ENCODE results near the gene PHF19.

The PHF19 gene

GRCh38 chr9:120874226-120875194 lies 2.5 kb downstream of the PHF19 start:
- H3K36me3 ChIP-seq (ENCODE audit: control insufficient read depth, insufficient read depth, low read length): peaks cover 20% of the 10 kb centered on the region
- H3K4me1 ChIP-seq (ENCODE audit: control insufficient read depth, insufficient read depth, low read length, poor library complexity, severe bottlenecking): peaks cover 46% of the 10 kb centered on the region
- H3K27ac ChIP-seq (ENCODE audit: insufficient read depth, low read length, poor library complexity, severe bottlenecking): peak overlapping the region; percentile 93
- no peaks in the 10 kb centered on the region for H3K27me3 ChIP-seq (replicated peaks; ENCODE audit: control insufficient read depth, insufficient read depth, low read length, poor library complexity, severe bottlenecking)
- H3K4me3 ChIP-seq (ENCODE audit: insufficient read depth, low read depth, low read length, poor library complexity, severe bottlenecking): no peak overlapping the region
- DNase-seq: no peak
- H3K9me3 ChIP-seq (ENCODE audit: control insufficient read depth, low read length): no peaks in the 10 kb centered on the region

GRCh38 chr9:120873512-120873911 lies 3.5 kb downstream of the PHF19 start:
- Histone ChIP-seq H3K27ac (ENCODE audit: insufficient read depth, low read length, poor library complexity, severe bottlenecking) (peak overlapping the region; percentile 41), H3K36me3 (ENCODE audit: control insufficient read depth, insufficient read depth, low read length) (peaks cover 20% of the 10 kb centered on the region), H3K4me1 (ENCODE audit: control insufficient read depth, insufficient read depth, low read length, poor library complexity, severe bottlenecking) (peaks cover 41% of the 10 kb centered on the region), H3K27me3 (replicated peaks; ENCODE audit: control insufficient read depth, insufficient read depth, low read length, poor library complexity, severe bottlenecking) (no peaks in the 10 kb centered on the region), H3K4me3 (ENCODE audit: insufficient read depth, low read depth, low read length, poor library complexity, severe bottlenecking) (no peak overlapping the region), H3K9me3 (ENCODE audit: control insufficient read depth, low read length) (no peaks in the 10 kb centered on the region)
- no peak for DNase-seq

GRCh38 chr9:120872791-120873502 lies 4.0 kb downstream of the PHF19 start:
- peak overlapping the region; percentile 41 for H3K27ac ChIP-seq (ENCODE audit: insufficient read depth, low read length, poor library complexity, severe bottlenecking)

GRCh38 chr9:120870206-120870605 lies 6.8 kb downstream of the PHF19 start:
- Histone ChIP-seq H3K4me1 (ENCODE audit: control insufficient read depth, insufficient read depth, low read length, poor library complexity, severe bottlenecking) (peaks cover 23% of the 10 kb centered on the region), H3K9me3 (ENCODE audit: control insufficient read depth, low read length) (no peaks in the 10 kb centered on the region), H3K27ac (ENCODE audit: insufficient read depth, low read length, poor library complexity, severe bottlenecking) (peak overlapping the region; percentile 74), H3K36me3 (ENCODE audit: control insufficient read depth, insufficient read depth, low read length) (peaks cover 42% of the 10 kb centered on the region), H3K27me3 (replicated peaks; ENCODE audit: control insufficient read depth, insufficient read depth, low read length, poor library complexity, severe bottlenecking) (no peaks in the 10 kb centered on the region), H3K4me3 (ENCODE audit: insufficient read depth, low read depth, low read length, poor library complexity, severe bottlenecking) (no peak overlapping the region)
- DNase-seq: no peak

More at GRCh38 chr9:120872791-120873502, 4.0 kb downstream of the PHF19 start:
- H3K27me3 ChIP-seq (replicated peaks; ENCODE audit: control insufficient read depth, insufficient read depth, low read length, poor library complexity, severe bottlenecking): no peaks in the 10 kb centered on the region
- no peak overlapping the region for H3K4me3 ChIP-seq (ENCODE audit: insufficient read depth, low read depth, low read length, poor library complexity, severe bottlenecking)
- H3K9me3 ChIP-seq (ENCODE audit: control insufficient read depth, low read length): no peaks in the 10 kb centered on the region
- H3K4me1 ChIP-seq (ENCODE audit: control insufficient read depth, insufficient read depth, low read length, poor library complexity, severe bottlenecking): peaks cover 40% of the 10 kb centered on the region
- DNase-seq: no peak
- peaks cover 20% of the 10 kb centered on the region for H3K36me3 ChIP-seq (ENCODE audit: control insufficient read depth, insufficient read depth, low read length)

GRCh38 chr9:120869726-120870125 lies 7.3 kb downstream of the PHF19 start:
- H3K4me3 ChIP-seq (ENCODE audit: insufficient read depth, low read depth, low read length, poor library complexity, severe bottlenecking): no peak overlapping the region
- peak overlapping the region; percentile 74 for H3K27ac ChIP-seq (ENCODE audit: insufficient read depth, low read length, poor library complexity, severe bottlenecking)
- no peaks in the 10 kb centered on the region for H3K9me3 ChIP-seq (ENCODE audit: control insufficient read depth, low read length)
- H3K27me3 ChIP-seq (replicated peaks; ENCODE audit: control insufficient read depth, insufficient read depth, low read length, poor library complexity, severe bottlenecking): no peaks in the 10 kb centered on the region
- no peak for DNase-seq
- peaks cover 45% of the 10 kb centered on the region for H3K36me3 ChIP-seq (ENCODE audit: control insufficient read depth, insufficient read depth, low read length)
- H3K4me1 ChIP-seq (ENCODE audit: control insufficient read depth, insufficient read depth, low read length, poor library complexity, severe bottlenecking): peaks cover 23% of the 10 kb centered on the region

- Histone ChIP-seq H3K4me1 (ENCODE audit: control insufficient read depth, insufficient read depth, low read length, poor library complexity, severe bottlenecking) (peaks cover 20% of the 10 kb centered on the region), H3K4me3 (ENCODE audit: insufficient read depth, low read depth, low read length, poor library complexity, severe bottlenecking) (peak overlapping the region; percentile 58), H3K9me3 (ENCODE audit: control insufficient read depth, low read length) (no peaks in the 10 kb centered on the region), H3K36me3 (ENCODE audit: control insufficient read depth, insufficient read depth, low read length) (peaks cover 42% of the 10 kb centered on the region), H3K27me3 (replicated peaks; ENCODE audit: control insufficient read depth, insufficient read depth, low read length, poor library complexity, severe bottlenecking) (no peaks in the 10 kb centered on the region), H3K27ac (ENCODE audit: insufficient read depth, low read length, poor library complexity, severe bottlenecking) (peak overlapping the region; percentile 74)
- DNase-seq: no peak
Measured at GRCh38 chr9:120869360-120869687, 7.7 kb downstream of the PHF19 start.

- Histone ChIP-seq H3K4me1 (ENCODE audit: control insufficient read depth, insufficient read depth, low read length, poor library complexity, severe bottlenecking) (peaks cover 18% of the 10 kb centered on the region), H3K27ac (ENCODE audit: insufficient read depth, low read length, poor library complexity, severe bottlenecking) (peak overlapping the region; percentile 74), H3K4me3 (ENCODE audit: insufficient read depth, low read depth, low read length, poor library complexity, severe bottlenecking) (peak overlapping the region; percentile 58), H3K27me3 (replicated peaks; ENCODE audit: control insufficient read depth, insufficient read depth, low read length, poor library complexity, severe bottlenecking) (no peaks in the 10 kb centered on the region), H3K36me3 (ENCODE audit: control insufficient read depth, insufficient read depth, low read length) (peaks cover 44% of the 10 kb centered on the region), H3K9me3 (ENCODE audit: control insufficient read depth, low read length) (no peaks in the 10 kb centered on the region)
- peak; percentile 95 to 97 (median 95) for DNase-seq
Measured at GRCh38 chr9:120868676-120869359, 8.2 kb downstream of the PHF19 start.

- H3K36me3 ChIP-seq (ENCODE audit: control insufficient read depth, insufficient read depth, low read length): peaks cover 44% of the 10 kb centered on the region
- peaks cover 18% of the 10 kb centered on the region for H3K4me1 ChIP-seq (ENCODE audit: control insufficient read depth, insufficient read depth, low read length, poor library complexity, severe bottlenecking)
- no peaks in the 10 kb centered on the region for H3K27me3 ChIP-seq (replicated peaks; ENCODE audit: control insufficient read depth, insufficient read depth, low read length, poor library complexity, severe bottlenecking)
- H3K4me3 ChIP-seq (ENCODE audit: insufficient read depth, low read depth, low read length, poor library complexity, severe bottlenecking): no peak overlapping the region
- no peaks in the 10 kb centered on the region for H3K9me3 ChIP-seq (ENCODE audit: control insufficient read depth, low read length)
- DNase-seq: no peak
- peak overlapping the region; percentile 66 for H3K27ac ChIP-seq (ENCODE audit: insufficient read depth, low read length, poor library complexity, severe bottlenecking)
Measured at GRCh38 chr9:120868339-120868675, 8.7 kb downstream of the PHF19 start.

- Histone ChIP-seq H3K27me3 (replicated peaks; ENCODE audit: control insufficient read depth, insufficient read depth, low read length, poor library complexity, severe bottlenecking) (no peaks in the 10 kb centered on the region), H3K36me3 (ENCODE audit: control insufficient read depth, insufficient read depth, low read length) (peaks cover 46% of the 10 kb centered on the region), H3K4me1 (ENCODE audit: control insufficient read depth, insufficient read depth, low read length, poor library complexity, severe bottlenecking) (peaks cover 14% of the 10 kb centered on the region), H3K4me3 (ENCODE audit: insufficient read depth, low read depth, low read length, poor library complexity, severe bottlenecking) (no peak overlapping the region), H3K9me3 (ENCODE audit: control insufficient read depth, low read length) (no peaks in the 10 kb centered on the region), H3K27ac (ENCODE audit: insufficient read depth, low read length, poor library complexity, severe bottlenecking) (peak overlapping the region; percentile 66)
- DNase-seq: no peak
Measured at GRCh38 chr9:120867676-120868338, 9.2 kb downstream of the PHF19 start.
